HG03139 (cell line): ENCODE results near the gene HOXB9.

Experiments
- ATAC-seq: cut with Tn5 transposase; IDR thresholded peaks from one replicate; pipeline ENCODE4 v1.9.1; 2021; ENCODE audit not compliant: unreplicated experiment

Gene HOXB9

GRCh38 chr17:48639982-48640857 lies 14.1 kb upstream of the HOXB9 start:
- ATAC-seq, result no peak

- ATAC-seq, result no peak
Measured at GRCh38 chr17:48639136-48639535, 13.0 kb upstream of the HOXB9 start.

- ATAC-seq, result no peak
Measured at GRCh38 chr17:48637323-48638260, 11.4 kb upstream of the HOXB9 start.

GRCh38 chr17:48636177-48637018 lies 10.2 kb upstream of the HOXB9 start:
- ATAC-seq, result no peak

- ATAC-seq, result no peak
Measured at GRCh38 chr17:48634493-48635208, 8.5 kb upstream of the HOXB9 start.

GRCh38 chr17:48633266-48633677 lies 7.1 kb upstream of the HOXB9 start:
- ATAC-seq, result no peak

GRCh38 chr17:48632579-48633265 lies 6.6 kb upstream of the HOXB9 start:
- no peak for ATAC-seq

- ATAC-seq, result no peak
Measured at GRCh38 chr17:48631693-48632578, 5.8 kb upstream of the HOXB9 start.

GRCh38 chr17:48630925-48631692 lies 5.0 kb upstream of the HOXB9 start:
- no peak for ATAC-seq

- no peak for ATAC-seq
Measured at GRCh38 chr17:48630009-48630924, 4.1 kb upstream of the HOXB9 start.

- ATAC-seq, result no peak
Measured at GRCh38 chr17:48629411-48629759, 3.2 kb upstream of the HOXB9 start.

GRCh38 chr17:48628649-48629410 lies 2.7 kb upstream of the HOXB9 start:
- ATAC-seq, result no peak

- no peak for ATAC-seq
Measured at GRCh38 chr17:48627623-48628521, 1.7 kb upstream of the HOXB9 start.

- no peak for ATAC-seq
Measured at GRCh38 chr17:48627118-48627597, 1.0 kb upstream of the HOXB9 start.
